ENCODE measurements around the gene SBK3.

GRCh38 chr19:55516878-55517620 lies 28.3 kb downstream of the SBK3 start:
- TF ChIP-seq CTCF (IDR thresholded peaks at IDR 0.05) (peak in 3 of 4 experiments; percentile 90 to 97 (median 93)), POLR2A (IDR thresholded peaks at IDR 0.05) (peak in 1 of 2 donors; percentile 20), EP300 (IDR thresholded peaks at IDR 0.05) (no peak), POLR2AphosphoS5 (IDR thresholded peaks at IDR 0.05) (peak; percentile 33)

All from gastroesophageal sphincter (tissue), 3 donors.